ENCODE results near the gene ANK3. TPM values are rescaled to one million over a fixed set of nuclear protein-coding genes. Genes with fewer than 3 reads are reported as not detected.

Gene ANK3
- total and polyA plus RNA-seq, 2 experiments from 2014 or later = 0.14 to 0.54 TPM

DNA sequence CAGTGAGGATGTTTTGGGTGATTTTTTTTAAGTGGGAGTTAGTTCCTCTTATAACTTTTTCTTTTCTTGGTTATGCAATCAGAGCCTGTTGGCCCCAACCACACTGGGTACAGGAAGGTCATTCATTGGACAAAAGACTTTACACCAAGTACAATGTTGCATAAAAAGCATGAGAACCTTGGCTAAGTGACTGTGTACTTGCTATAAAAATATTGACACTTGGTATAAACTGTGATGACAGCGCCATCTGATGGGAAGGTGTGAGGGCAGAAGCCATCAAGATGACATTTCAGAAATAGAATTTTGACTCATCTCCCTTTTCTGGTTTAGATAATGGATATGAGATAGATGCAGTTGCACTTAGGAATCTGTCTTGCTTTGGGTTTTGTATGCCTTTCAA lies 357.0 kb downstream of the ANK3 start:
- peak; percentile 47 for DNase-seq
- H3F3A ChIP-seq (ENCODE audit: insufficient read depth) = no peaks in the 10 kb centered on the region
- no peaks in the 10 kb centered on the region for H3K9me2 ChIP-seq (ENCODE audit: insufficient read depth)
- H3K27ac ChIP-seq = no peak overlapping the region
- no peak overlapping the region for H2AFZ ChIP-seq
- H3K36me3 ChIP-seq (ENCODE audit: low read depth) = no peaks in the 10 kb centered on the region
- 46 to 54% methylated on average over 1 of the region's 1 CpG for WGBS, 2 experiments (ENCODE audit: low coverage in 1 of 2, low lambda C conversion rate in 2 of 2, missing lambda C conversion rate in 2 of 2)
- H3K9me3 ChIP-seq (ENCODE audit: low read depth) = no peaks in the 10 kb centered on the region
- H3K27me3 ChIP-seq (replicated peaks; ENCODE audit: insufficient read depth) = peaks cover 6% of the 10 kb centered on the region; the same call in 1 of the 2 replicates
- no peaks in the 10 kb centered on the region for H4K20me1 ChIP-seq (ENCODE audit: insufficient read depth)
- H3K9ac ChIP-seq = no peak overlapping the region
- H3K4me3 ChIP-seq = no peak overlapping the region
- in situ Hi-C loops (cut with MboI) = loop anchor here (25.0 kb wide), 1 partner anchor 395 kb away; no protein-coding TSS in a partner anchor
- no peaks in the 10 kb centered on the region for H3K79me2 ChIP-seq (ENCODE audit: insufficient read depth)
- no peak overlapping the region for H3K4me2 ChIP-seq (ENCODE audit: unreplicated experiment)
- H3K4me1 ChIP-seq (ENCODE audit: insufficient read depth) = no peaks in the 10 kb centered on the region
- TF ChIP-seq EZH2phosphoT487 (IDR thresholded peaks at IDR 0.05; ENCODE audit: insufficient read depth, low read depth) (no peak), EZH2 (IDR thresholded peaks at IDR 0.05; ENCODE audit: insufficient read depth, poor library complexity, severe bottlenecking) (no peak)

DNA sequence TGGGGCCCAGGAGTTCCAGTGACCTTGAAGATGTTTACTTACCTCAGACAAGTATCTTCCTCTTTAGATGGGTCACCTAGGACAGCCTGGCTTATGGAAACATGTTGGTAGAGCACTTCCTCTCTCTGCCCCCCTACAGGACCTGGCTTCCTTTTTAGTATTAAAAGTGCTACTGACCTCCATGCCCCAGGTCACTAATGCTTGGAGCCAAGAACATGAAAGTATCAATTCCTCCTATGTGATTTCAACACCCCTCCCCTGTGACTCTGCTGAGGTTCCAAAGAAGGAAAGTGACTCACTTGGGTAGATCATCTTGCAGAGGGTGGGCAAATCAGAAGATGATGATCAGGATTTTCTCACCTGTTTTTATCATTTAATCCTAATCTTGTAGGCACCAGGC lies 358.0 kb downstream of the ANK3 start:
- Histone ChIP-seq H3K4me3 (no peak overlapping the region), H3K9me3 (ENCODE audit: low read depth) (no peaks in the 10 kb centered on the region), H3K27me3 (replicated peaks; ENCODE audit: insufficient read depth) (no peaks in the 10 kb centered on the region), H3K9me2 (ENCODE audit: insufficient read depth) (no peaks in the 10 kb centered on the region), H2AFZ (no peak overlapping the region), H4K20me1 (ENCODE audit: insufficient read depth) (no peaks in the 10 kb centered on the region), H3F3A (ENCODE audit: insufficient read depth) (no peaks in the 10 kb centered on the region), H3K36me3 (ENCODE audit: low read depth) (no peaks in the 10 kb centered on the region), H3K9ac (no peak overlapping the region), H3K27ac (no peak overlapping the region), H3K4me2 (ENCODE audit: unreplicated experiment) (no peak overlapping the region), H3K4me1 (ENCODE audit: insufficient read depth) (no peaks in the 10 kb centered on the region), H3K79me2 (ENCODE audit: insufficient read depth) (no peaks in the 10 kb centered on the region)
- DNase-seq = peak; percentile 17
- in situ Hi-C loops (cut with MboI) = loop anchor here (25.0 kb wide), 1 partner anchor 394 kb away; no protein-coding TSS in a partner anchor
- TF ChIP-seq EZH2phosphoT487 (IDR thresholded peaks at IDR 0.05; ENCODE audit: insufficient read depth, low read depth) (no peak), EZH2 (IDR thresholded peaks at IDR 0.05; ENCODE audit: insufficient read depth, poor library complexity, severe bottlenecking) (no peak)

GRCh38 chr10:60031183-60031582 lies 358.5 kb downstream of the ANK3 start:
- in situ Hi-C loops (cut with MboI) = loop anchor here (25.0 kb wide), 1 partner anchor 394 kb away; no protein-coding TSS in a partner anchor
- Histone ChIP-seq H3K79me2 (ENCODE audit: insufficient read depth) (no peaks in the 10 kb centered on the region), H3K9me3 (ENCODE audit: low read depth) (no peaks in the 10 kb centered on the region), H4K20me1 (ENCODE audit: insufficient read depth) (no peaks in the 10 kb centered on the region), H3F3A (ENCODE audit: insufficient read depth) (no peaks in the 10 kb centered on the region), H3K27me3 (replicated peaks; ENCODE audit: insufficient read depth) (no peaks in the 10 kb centered on the region), H2AFZ (no peak overlapping the region), H3K36me3 (ENCODE audit: low read depth) (no peaks in the 10 kb centered on the region), H3K9me2 (ENCODE audit: insufficient read depth) (no peaks in the 10 kb centered on the region), H3K27ac (no peak overlapping the region), H3K4me1 (ENCODE audit: insufficient read depth) (no peaks in the 10 kb centered on the region), H3K4me2 (ENCODE audit: unreplicated experiment) (no peak overlapping the region), H3K4me3 (no peak overlapping the region), H3K9ac (no peak overlapping the region)
- DNase-seq = no peak
- TF ChIP-seq EZH2 (IDR thresholded peaks at IDR 0.05; ENCODE audit: insufficient read depth, poor library complexity, severe bottlenecking) (no peak), EZH2phosphoT487 (IDR thresholded peaks at IDR 0.05; ENCODE audit: insufficient read depth, low read depth) (no peak)
- WGBS, 2 experiments (ENCODE audit: low coverage in 1 of 2, low lambda C conversion rate in 2 of 2, missing lambda C conversion rate in 2 of 2) = 23 to 30% methylated on average over 1 of the region's 1 CpG

- 42 to 50% methylated on average over 6 of the region's 6 CpGs for WGBS, 2 experiments (ENCODE audit: low coverage in 1 of 2, low lambda C conversion rate in 2 of 2, missing lambda C conversion rate in 2 of 2)
- Histone ChIP-seq H3K4me3 (no peak overlapping the region), H3K4me2 (ENCODE audit: unreplicated experiment) (no peak overlapping the region)
Observed at GRCh38 chr10:60029475-60029874, 360.2 kb downstream of the ANK3 start.

GRCh38 chr10:60028081-60028480 lies 361.6 kb downstream of the ANK3 start:
- H2AFZ ChIP-seq = no peak overlapping the region
- H3K9me2 ChIP-seq (ENCODE audit: insufficient read depth) = no peaks in the 10 kb centered on the region
- H3K79me2 ChIP-seq (ENCODE audit: insufficient read depth) = no peaks in the 10 kb centered on the region
- no peaks in the 10 kb centered on the region for H3K36me3 ChIP-seq (ENCODE audit: low read depth)
- no peaks in the 10 kb centered on the region for H3K9me3 ChIP-seq (ENCODE audit: low read depth)
- no peaks in the 10 kb centered on the region for H3K4me1 ChIP-seq (ENCODE audit: insufficient read depth)
- WGBS, 2 experiments (ENCODE audit: low coverage in 1 of 2, low lambda C conversion rate in 2 of 2, missing lambda C conversion rate in 2 of 2) = 46 to 65% methylated on average over 1 of the region's 1 CpG
- in situ Hi-C loops (cut with MboI) = loop anchor here (25.0 kb wide), 1 partner anchor 391 kb away; no protein-coding TSS in a partner anchor
- H3K4me3 ChIP-seq = no peak overlapping the region
- no peak for DNase-seq
- TF ChIP-seq EZH2 (IDR thresholded peaks at IDR 0.05; ENCODE audit: insufficient read depth, poor library complexity, severe bottlenecking) = no peak
- TF ChIP-seq EZH2phosphoT487 (IDR thresholded peaks at IDR 0.05; ENCODE audit: insufficient read depth, low read depth) = no peak
- H3K27ac ChIP-seq = no peak overlapping the region
- no peak overlapping the region for H3K9ac ChIP-seq
- H3K27me3 ChIP-seq (replicated peaks; ENCODE audit: insufficient read depth) = no peaks in the 10 kb centered on the region
- H3K4me2 ChIP-seq (ENCODE audit: unreplicated experiment) = no peak overlapping the region
- no peaks in the 10 kb centered on the region for H3F3A ChIP-seq (ENCODE audit: insufficient read depth)
- H4K20me1 ChIP-seq (ENCODE audit: insufficient read depth) = no peaks in the 10 kb centered on the region

More at GRCh38 chr10:60029475-60029874, 360.2 kb downstream of the ANK3 start:
- TF ChIP-seq EZH2 (IDR thresholded peaks at IDR 0.05; ENCODE audit: insufficient read depth, poor library complexity, severe bottlenecking) = no peak
- TF ChIP-seq EZH2phosphoT487 (IDR thresholded peaks at IDR 0.05; ENCODE audit: insufficient read depth, low read depth) = no peak
- H3K9me3 ChIP-seq (ENCODE audit: low read depth) = no peaks in the 10 kb centered on the region
- H2AFZ ChIP-seq = peak overlapping the region; percentile 28; the same call in 1 of the 2 replicates
- H3K27me3 ChIP-seq (replicated peaks; ENCODE audit: insufficient read depth) = no peaks in the 10 kb centered on the region
- H3K9me2 ChIP-seq (ENCODE audit: insufficient read depth) = no peaks in the 10 kb centered on the region
- H3K4me1 ChIP-seq (ENCODE audit: insufficient read depth) = no peaks in the 10 kb centered on the region
- no peaks in the 10 kb centered on the region for H3F3A ChIP-seq (ENCODE audit: insufficient read depth)
- no peaks in the 10 kb centered on the region for H4K20me1 ChIP-seq (ENCODE audit: insufficient read depth)
- H3K9ac ChIP-seq = no peak overlapping the region
- H3K36me3 ChIP-seq (ENCODE audit: low read depth) = no peaks in the 10 kb centered on the region
- no peak overlapping the region for H3K27ac ChIP-seq
- in situ Hi-C loops (cut with MboI) = loop anchor here (25.0 kb wide), 1 partner anchor 392 kb away; no protein-coding TSS in a partner anchor
- no peak for DNase-seq
- H3K79me2 ChIP-seq (ENCODE audit: insufficient read depth) = no peaks in the 10 kb centered on the region
